GF-D8 (cell line): ENCODE measurements around the gene ATE1.
A peak's percentile ranks its signal among the peaks of the same experiment; 100 is the strongest.
"Not testable (repeated sequence)": the region's sequence is repeated elsewhere in the genome, so short reads cannot be mapped to it uniquely, and the experiment has no call there.

ENCODE experiments used
- DNase-seq: peaks from one replicate; lab custom pipeline; 2025; lab: John Stamatoyannopoulos, UW

The ATE1 gene

DNA sequence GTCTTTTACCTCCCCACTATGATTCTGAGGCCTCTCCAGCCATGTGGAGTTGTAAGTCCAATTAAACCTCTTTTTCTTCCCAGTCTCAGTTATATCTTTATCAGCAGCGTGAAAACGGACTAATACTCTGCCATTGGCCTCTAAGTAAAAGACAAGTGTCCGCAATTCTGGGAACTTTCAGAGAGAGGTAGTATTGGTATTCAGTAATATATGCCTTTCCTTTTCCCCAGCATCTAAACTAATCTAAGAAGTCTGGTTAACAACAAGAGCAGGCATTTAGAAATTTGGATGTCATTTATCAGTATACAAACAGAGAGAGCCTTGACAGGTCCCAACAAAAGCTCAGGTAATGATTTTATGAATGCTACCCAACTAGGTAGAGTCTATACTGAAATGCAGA, 95.2 kb downstream of the ATE1 start:
- no peak for DNase-seq

DNA sequence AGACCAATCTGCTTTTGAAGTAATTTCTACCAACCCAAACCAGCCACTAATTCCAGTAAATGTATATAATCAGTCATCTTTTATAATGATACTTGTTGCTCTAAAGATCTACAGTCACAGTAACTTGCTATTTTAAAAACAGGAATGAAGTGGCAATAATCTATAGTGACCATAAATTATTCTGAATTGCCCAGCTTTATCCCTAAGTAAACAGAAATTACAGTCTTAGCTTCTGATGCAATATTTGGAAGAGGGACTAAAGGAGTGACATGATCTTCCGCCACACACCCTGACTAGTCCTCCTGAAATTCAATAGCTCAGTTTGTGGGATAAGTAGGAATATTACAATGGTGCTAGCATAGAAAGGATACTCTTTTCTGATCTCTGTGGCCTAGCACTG, 96.1 kb downstream of the ATE1 start:
- DNase-seq = no peak

DNA sequence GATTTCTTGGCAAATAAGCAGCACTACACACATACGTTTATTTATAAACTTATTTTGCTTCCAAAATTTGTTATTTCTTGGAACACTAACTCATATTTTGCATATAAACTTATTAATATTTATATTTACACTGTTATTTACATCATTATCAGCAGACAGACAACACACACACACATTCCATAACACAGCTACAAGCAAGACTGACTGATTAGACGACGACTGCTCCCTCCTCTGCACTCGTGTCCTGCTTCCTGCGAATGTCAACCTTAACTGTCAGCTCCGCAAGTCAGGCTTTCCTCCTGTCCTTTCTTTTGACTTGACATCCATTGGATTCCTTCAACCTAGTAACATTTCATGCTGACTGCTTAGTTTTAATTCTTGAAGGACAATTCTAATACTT, 96.6 kb downstream of the ATE1 start:
- no peak for DNase-seq

DNA sequence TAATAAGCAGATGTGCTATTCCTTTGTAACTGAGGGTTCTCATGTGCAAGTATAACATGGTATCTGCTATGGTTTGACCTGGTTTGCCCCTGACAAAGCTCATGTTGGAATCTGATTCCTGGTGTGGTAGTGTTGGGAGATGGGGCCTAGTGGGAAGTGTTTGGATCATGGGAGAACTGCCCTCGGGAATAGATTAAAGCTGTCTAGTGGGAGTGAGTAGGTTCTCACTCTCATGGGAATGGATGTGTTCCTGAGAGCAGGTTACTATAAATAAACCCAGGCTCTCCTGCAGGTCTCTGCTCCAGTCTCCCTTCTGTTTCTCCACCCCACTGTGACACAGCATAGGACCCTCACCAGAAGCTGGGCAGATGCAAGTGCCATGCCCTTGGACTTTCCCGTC, 97.7 kb downstream of the ATE1 start:
- DNase-seq = no peak

DNA sequence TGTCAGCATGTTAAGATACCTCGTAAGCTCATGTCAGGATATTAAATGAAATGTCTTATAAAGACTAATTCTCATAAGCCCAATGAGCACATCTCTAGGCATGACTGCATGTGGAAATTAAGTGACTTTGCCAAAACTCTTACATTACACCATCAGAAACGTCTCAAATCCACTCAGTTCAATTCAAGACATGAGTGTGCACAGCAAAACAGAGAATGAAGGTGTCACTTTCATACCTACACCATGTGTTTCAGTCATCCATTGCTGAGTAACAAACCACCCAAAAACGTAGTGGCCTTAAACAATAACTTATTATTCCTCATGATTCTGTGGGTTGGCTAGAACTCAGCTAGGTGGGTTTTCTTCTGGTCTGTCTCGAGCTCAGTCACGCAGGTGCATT, 99.8 kb downstream of the ATE1 start:
- DNase-seq = no peak

DNA sequence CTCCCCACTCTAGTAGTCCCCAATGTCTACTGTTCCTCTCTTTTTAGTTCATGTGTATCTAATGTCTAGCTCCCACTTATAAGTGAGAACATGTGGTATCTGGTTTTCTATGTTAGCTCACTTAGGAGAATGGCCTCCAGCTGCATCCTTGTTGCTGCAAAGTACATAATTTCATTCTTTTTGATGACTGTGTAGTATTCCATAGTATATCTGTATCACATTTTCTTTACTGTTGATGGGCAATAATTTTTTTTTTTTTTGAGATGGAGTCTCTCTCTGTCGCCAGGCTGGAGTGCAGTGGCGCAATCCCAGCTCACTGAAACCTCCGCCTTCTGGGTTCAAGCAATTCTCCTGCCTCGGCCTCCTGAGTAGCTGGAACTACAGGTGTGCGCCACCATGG, 101.1 kb downstream of the ATE1 start:
- not testable (repeated sequence) for DNase-seq

DNA sequence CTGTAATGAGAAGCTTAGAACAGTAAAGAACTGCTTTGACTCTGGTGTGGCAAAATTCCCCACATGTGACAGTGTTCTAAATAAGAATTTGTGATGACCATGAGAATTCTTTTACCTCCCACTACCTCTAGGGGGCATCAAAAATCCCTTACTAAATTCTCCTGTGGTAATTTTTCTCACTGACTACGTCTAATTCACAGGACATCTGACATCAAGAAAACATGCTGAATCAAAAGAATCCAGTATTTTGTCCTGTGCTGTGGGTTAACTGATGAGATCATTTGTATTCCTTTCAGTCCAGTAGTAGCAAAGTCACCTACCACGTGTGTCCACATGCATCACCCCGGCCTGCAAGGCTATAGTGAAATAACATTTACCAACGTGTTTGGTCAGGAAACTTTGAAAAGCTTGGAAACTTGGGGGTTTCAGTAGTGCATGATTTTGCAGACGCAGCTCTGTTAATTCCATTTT, 103.8 kb downstream of the ATE1 start:
- DNase-seq = no peak

DNA sequence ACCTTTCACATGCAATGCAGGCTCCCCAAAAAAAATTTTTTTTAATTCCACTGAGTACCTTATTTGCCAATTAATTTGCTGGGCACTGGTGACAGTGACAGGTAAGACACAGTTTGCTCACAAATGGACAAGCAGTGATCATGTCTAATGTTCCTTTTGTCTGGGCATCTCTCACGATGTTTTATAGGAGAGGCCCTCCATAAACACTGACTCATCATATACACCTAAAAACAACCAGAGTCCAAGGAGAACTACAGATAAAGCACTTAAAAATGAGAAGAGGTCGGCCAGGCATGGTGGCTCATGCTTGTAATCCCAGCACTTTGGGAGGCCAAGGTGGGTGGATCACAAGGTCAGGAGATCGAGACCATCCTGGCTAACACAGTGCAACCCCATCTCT, 105.1 kb downstream of the ATE1 start:
- DNase-seq = no peak

- DNase-seq = no peak
Measured at GRCh38 chr10:121822180-121822579, 105.7 kb downstream of the ATE1 start.

- no peak for DNase-seq
Measured at GRCh38 chr10:121819049-121819448, 108.8 kb downstream of the ATE1 start.

GRCh38 chr10:121818599-121818998, 109.2 kb downstream of the ATE1 start:
- DNase-seq = no peak

- no peak for DNase-seq
Measured at GRCh38 chr10:121816197-121816596, 111.6 kb downstream of the ATE1 start.

DNA sequence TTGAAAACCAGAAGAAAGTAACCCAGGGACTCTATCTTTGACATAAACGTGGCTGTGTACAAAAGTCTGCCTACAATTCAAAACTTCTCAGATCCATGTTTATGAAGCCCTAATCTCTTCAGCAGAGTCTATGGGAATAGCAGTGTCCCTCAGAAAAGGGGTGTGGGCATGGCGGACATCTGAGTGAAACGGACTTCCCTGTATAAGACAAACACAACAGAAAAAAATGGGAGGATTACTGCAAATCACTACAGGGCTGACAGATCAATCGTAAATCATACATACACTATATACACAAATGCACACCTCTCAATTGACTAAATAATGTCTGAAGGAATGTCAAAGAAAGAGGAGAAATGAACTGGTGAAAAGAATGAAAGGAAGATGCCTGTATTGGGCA, 114.0 kb downstream of the ATE1 start:
- DNase-seq = no peak

DNA sequence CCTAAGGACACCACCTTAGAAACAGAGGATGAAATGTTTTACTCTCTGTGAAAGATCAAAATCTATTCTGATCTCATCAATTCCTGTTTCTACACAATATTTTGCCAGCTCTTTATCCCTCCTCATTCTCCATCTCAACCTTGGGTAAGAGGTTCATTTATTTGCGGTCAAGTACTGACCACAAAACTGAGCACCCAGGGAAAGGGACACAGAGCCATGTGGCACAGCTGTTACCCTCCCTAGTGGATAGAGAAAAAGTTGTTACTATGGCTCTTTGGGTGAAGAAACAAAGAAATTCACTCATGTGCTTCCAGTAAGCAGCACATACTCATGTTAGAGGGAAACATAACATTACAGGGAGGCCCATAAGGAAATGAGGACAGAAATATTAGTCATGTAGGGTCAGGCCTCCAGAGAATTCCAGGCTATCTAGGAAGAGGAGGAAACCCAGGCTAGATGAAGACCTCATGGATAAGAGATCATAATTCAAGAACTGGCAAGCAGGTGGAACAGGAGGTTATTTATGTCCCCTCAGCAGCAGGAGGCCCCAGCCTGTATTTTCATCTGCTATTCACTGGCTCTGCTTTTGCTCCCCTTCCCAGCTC, 114.5 kb downstream of the ATE1 start:
- peak; percentile 38 for DNase-seq

- DNase-seq = no peak
Measured at GRCh38 chr10:121812031-121812430, 115.8 kb downstream of the ATE1 start.

GRCh38 chr10:121811386-121811785, 116.4 kb downstream of the ATE1 start:
- DNase-seq = no peak

DNA sequence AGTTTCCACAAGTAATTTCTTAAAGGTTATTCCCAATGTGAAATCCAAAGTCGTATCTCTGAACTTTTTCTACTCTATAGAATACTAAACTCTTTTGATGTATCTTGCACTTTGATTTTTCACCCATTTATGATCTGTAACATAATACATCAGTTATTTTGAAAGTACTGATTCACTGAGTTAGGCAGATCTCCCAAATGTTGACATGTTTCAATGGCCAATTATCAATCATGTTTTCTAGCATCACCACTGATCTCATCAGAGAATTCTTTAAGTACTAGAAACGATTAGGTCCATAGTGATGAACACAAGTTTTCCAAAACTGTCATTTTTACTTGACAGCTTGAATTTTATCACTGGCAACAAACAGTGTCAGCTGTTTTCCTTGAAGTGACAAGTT, 119.0 kb downstream of the ATE1 start:
- no peak for DNase-seq

GRCh38 chr10:121804460-121804859, 123.4 kb downstream of the ATE1 start:
- DNase-seq = no peak

- no peak for DNase-seq
Measured at GRCh38 chr10:121803611-121804010, 124.2 kb downstream of the ATE1 start.

- DNase-seq = no peak
Measured at GRCh38 chr10:121800831-121801230, 127.0 kb downstream of the ATE1 start.

DNA sequence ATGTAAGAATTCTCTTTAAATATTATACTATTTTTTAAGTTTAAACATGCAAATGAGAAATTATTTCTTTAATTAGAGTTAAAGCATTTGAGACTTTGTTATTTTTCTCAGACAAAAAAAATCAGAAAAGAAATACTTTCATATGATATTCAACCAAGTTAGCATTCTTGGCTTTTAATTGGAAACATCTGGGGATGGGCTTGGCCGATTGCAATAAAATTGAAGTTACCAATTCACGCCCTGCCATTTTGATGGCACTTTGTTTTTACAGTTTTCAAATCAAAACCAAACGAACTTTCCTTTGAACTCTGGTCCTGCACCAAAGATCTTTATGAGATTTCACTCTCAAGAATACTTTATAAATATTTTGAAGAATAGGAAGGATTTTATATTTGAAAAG, 127.7 kb downstream of the ATE1 start:
- DNase-seq = no peak

DNA sequence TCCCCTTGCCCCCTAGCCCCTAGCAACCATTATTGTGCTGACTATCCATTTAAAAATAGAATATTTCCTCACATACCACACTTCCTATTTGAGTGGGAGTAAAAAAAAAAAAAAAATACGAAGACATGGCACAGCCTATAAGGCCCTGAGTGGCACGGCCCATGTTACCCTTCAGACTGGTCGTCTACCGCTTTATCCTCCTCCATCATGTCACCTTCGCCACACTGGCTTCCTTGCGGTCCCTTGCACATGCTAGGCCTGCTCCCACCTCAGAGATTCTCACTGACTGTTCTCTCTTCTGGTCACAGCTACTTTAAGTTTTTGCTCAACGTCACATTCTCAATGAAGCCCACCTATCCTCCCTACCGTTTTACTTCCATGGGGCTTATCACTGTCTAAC, 130.3 kb downstream of the ATE1 start:
- DNase-seq = no peak

GRCh38 chr10:121796342-121796741, 131.5 kb downstream of the ATE1 start:
- no peak for DNase-seq

GRCh38 chr10:121792198-121792597, 135.6 kb downstream of the ATE1 start:
- no peak for DNase-seq

GRCh38 chr10:121791761-121792160, 136.1 kb downstream of the ATE1 start:
- DNase-seq = no peak
